Activated naive CD4-positive, alpha-beta T cell treated with anti-CD3 and anti-CD28 coated beads, Interleukin-2, amount 10 ng/mL, durations not matched to agents 5 hours and 36 hours (primary cell): ENCODE measurements around the gene MTF2. TPM values are rescaled to one million over a fixed set of nuclear protein-coding genes. Genes with fewer than 3 reads are reported as not detected.

Source experiments
- total RNA-seq, 2 experiments: library from RNA; stranded (reverse); gene quantifications; one replicate each; pipeline ENCODE4 v1.2.3, GENCODE V29; 2021

Gene MTF2
- total RNA-seq, result 10 to 100 TPM; 44.8 to 46.9 TPM

DNA sequence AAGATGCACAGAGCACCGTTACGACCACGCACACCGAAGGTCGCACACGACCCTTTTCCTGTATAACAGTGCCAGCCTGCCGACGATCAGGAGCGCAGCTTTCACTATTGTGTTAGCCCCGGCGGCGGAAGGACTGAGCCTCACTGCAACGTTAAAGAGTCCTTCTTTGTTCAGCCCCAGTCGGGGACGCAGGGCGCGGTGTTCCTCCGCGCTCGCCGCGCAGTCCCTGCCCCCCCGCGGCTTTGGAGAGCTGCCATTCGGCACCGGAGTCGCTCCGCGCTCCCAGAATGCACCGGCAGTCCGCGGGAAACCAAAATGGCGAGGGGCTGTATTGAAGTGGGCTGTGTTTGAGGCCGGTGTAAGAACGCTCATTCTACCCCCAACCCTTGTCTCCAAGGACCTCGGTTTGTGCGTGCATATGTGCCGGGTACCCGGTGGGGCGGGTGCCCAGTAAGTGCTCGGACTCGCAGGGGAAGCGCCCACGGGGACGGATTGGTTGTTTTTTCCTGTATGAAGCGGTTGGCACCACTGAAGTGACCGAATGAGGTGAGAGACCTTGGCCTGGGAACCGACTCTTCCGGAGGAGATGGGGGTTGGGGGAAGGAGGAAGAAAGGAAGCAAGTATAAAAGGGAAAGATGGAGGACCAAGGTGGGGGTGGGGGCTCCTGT, at the start of gene MTF2:
MTF2 (plus strand) TSS at position 298 of the 669 bp plus-strand sequence; CDS start at position 542, 244 bp downstream.

DNA sequence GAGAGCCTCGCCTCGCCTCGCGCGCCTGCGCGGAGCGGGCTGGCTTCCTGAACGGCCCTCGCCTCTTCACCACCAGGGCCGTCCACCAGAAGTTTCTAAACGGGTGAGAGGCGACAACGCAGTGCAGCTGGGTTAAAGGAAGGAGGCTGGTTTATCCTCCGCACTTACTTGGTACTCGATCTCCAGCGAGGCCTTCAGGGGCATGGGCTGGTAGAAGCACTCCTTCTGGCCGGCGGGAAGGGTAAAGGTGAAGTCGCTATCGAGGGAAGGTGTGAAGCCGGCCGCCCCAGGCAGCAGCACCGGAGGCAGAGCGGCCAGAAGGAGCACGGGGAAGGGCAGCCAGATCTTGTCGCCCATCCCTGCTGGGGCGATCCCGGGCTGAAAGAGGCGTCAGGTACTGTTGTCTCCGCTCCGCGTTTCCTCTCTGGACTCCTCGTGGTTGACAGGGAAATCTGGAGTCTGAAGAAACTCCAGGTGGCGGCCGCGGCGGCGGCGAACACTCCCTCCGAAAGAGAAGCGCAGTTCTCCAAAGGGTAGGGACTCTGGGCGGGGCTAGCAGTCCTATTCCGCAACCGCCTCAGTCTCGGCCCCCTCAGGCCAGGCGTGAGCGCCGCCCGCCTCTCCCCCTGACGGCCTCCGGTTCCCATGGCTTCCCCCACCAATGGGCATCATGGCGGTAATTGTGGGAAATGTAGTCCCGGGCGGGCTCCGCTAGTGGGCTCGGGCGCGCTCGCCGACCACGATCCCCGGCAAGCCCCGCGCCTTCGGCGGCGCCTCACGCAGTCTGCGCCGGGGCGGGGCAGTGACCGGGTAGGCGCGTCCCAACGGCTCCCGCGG, 101.0 kb downstream of the MTF2 start, which contains the start of gene TMED5:
TMED5 (minus strand) TSS at position 528 of the 837 bp plus-strand sequence; CDS start at position 357, 171 bp downstream.

DNA sequence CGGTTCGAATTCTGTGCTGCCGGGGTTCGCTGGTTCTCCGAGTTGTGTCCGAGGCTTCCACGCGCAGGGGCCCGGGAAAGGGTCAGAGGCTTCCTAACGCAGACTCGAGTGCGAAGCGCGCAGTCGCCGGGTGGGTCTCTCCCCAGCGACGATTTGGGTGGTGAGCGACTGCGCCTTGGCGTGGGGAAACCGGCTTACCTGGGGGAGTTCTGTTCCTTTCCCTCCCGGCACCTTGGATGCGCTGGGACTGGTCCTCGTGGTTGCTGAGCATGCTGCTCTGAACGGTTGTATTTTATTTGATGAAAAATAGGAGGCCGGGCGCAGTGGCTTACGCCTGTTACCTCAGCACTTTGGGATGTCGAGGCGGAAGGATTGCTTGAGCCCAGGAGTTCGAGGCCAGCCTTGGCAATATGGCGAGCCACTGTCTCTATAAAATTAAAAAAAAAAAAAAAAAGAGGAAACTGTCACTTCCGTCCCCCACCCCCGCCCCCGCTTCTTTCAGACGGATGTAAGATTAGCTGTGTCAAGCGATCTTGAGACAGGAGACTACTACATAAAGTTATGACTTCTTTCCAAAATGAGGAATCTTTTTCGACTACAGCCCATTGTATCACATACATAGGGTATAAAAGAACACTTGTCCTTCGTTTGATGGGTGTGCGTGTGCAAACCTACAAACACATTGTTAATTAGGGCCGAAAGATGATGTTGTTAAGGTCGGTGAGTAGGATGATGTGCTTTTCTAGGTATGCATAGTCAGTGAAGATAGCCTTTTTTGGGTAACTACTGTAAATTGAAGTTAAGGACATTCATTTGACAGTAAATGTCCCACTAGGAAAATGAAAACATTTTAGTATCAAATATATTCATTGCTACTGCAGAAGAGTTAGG, 101.9 kb downstream of the MTF2 start, which contains the start of gene CCDC18:
CCDC18 (plus strand) TSS at position 2 of the 891 bp plus-strand sequence. CDS start 2,638 bp downstream, outside the sequence.

Other genes starting within 250 kb of the MTF2 start
- 1,000 to 10,000 TPM; 1,189 to 1,197 TPM for gene RPL5, start 247.2 kb upstream of the MTF2 start, total RNA-seq
- gene DIPK1A, start 117.8 kb upstream of the MTF2 start, total RNA-seq, result 10 to 100 TPM; 17.8 to 19.9 TPM
- 10 to 100 TPM; 42.0 to 44.7 TPM for gene TMED5, start 101.1 kb downstream of the MTF2 start, total RNA-seq
- 10 to 100 TPM; 23.3 to 24.5 TPM for gene CCDC18, start 101.4 kb downstream of the MTF2 start, total RNA-seq